ENCODE data around the gene SPDYE6.

- TF ChIP-seq CTCF (optimal IDR thresholded peaks at IDR 0.05 in 1 of 3, IDR thresholded peaks at IDR 0.05 in 1 of 3, conservative IDR thresholded peaks at IDR 0.05 in 1 of 3; ENCODE audit: extremely low read depth in 1 of 3, insufficient read depth in 2 of 3, low read length in 3 of 3) = no peak
- TF ChIP-seq EZH2 (IDR thresholded peaks at IDR 0.05; ENCODE audit: low read length) = no peak
Measured at GRCh38 chr7:102320181-102320580, 36.1 kb downstream of the SPDYE6 start.
